ENCODE measurements around the gene LRRD1. TPM values are rescaled to one million over a fixed set of nuclear protein-coding genes. Genes with fewer than 3 reads are reported as not detected.
"Not testable (repeated sequence)": the region's sequence is repeated elsewhere in the genome, so short reads cannot be mapped to it uniquely, and the experiment has no call there.

The LRRD1 gene
- total RNA-seq, 1 donor from 2014 or later = 0.09 TPM

DNA sequence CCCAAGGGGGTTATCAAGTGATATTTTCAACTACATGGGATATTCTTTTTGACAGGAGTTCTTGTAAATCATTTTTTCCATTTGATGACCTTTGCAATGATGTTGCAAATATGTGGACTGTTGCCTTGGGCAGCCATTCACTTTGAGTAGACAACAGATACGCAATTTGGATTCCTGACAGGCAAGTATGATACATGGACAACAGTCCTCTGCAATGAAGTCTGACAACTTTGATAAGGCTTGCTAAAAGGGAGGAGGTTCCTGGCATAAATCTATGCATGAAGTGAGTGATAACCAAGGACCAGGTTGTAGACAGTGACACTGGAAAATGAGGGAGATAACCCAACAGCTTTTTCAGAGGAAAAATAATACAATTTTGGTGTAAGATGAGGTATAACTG, 17.7 kb downstream of the LRRD1 start:
- H3K4me1 Mint-ChIP-seq (ENCODE audit: low read depth) = peaks cover 4% of the 10 kb centered on the region
- no peak overlapping the region for H3K27ac Mint-ChIP-seq
- H3K9me3 Mint-ChIP-seq = no peaks in the 10 kb centered on the region
- H3K36me3 Mint-ChIP-seq (ENCODE audit: low read depth) = no peaks in the 10 kb centered on the region
- H3K4me3 Mint-ChIP-seq (ENCODE audit: low read depth) = no peak overlapping the region
- DNase-seq (ENCODE audit: low spot score) = no peak
- H3K27me3 Mint-ChIP-seq (ENCODE audit: low read depth) = peaks cover 32% of the 10 kb centered on the region
- intact Hi-C loops (cut with micrococcal nuclease) = no loop called here

- intact Hi-C loops (cut with micrococcal nuclease) = no loop called here
- H3K4me1 Mint-ChIP-seq (ENCODE audit: low read depth) = peaks cover 4% of the 10 kb centered on the region
- DNase-seq (ENCODE audit: low spot score) = no peak
- H3K27ac Mint-ChIP-seq = no peak overlapping the region
- peaks cover 29% of the 10 kb centered on the region for H3K27me3 Mint-ChIP-seq (ENCODE audit: low read depth)
- no peak overlapping the region for H3K4me3 Mint-ChIP-seq (ENCODE audit: low read depth)
- no peaks in the 10 kb centered on the region for H3K9me3 Mint-ChIP-seq
- H3K36me3 Mint-ChIP-seq (ENCODE audit: low read depth) = no peaks in the 10 kb centered on the region
These were observed 20.0 kb downstream of the LRRD1 start for GRCh38 chr7:92158660-92159575.

DNA sequence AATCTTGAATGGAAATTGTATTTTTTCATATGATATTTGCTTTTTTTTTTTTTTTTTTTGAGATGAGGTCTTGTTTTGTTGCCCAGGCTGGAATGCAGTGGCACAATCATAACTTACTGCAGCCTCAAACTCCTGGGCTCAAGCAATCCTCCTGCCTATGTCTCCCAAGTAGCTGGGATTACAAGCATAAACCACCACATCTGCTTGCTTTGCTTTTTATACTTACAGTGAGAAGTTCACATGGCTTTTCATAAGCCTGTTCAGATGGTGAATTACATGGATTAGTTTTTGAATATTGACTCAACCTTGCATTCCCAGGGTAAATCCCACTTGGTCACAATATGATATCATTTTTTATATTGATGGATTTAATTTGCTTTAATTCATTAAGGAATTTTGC, 22.0 kb downstream of the LRRD1 start:
- H3K27me3 Mint-ChIP-seq (ENCODE audit: low read depth) = peaks cover 23% of the 10 kb centered on the region
- H3K4me3 Mint-ChIP-seq (ENCODE audit: low read depth) = no peak overlapping the region
- no peak for DNase-seq (ENCODE audit: low spot score)
- intact Hi-C loops (cut with micrococcal nuclease) = no loop called here
- H3K4me1 Mint-ChIP-seq (ENCODE audit: low read depth) = peaks cover 4% of the 10 kb centered on the region
- H3K36me3 Mint-ChIP-seq (ENCODE audit: low read depth) = no peaks in the 10 kb centered on the region
- H3K9me3 Mint-ChIP-seq = no peaks in the 10 kb centered on the region
- H3K27ac Mint-ChIP-seq = no peak overlapping the region

DNA sequence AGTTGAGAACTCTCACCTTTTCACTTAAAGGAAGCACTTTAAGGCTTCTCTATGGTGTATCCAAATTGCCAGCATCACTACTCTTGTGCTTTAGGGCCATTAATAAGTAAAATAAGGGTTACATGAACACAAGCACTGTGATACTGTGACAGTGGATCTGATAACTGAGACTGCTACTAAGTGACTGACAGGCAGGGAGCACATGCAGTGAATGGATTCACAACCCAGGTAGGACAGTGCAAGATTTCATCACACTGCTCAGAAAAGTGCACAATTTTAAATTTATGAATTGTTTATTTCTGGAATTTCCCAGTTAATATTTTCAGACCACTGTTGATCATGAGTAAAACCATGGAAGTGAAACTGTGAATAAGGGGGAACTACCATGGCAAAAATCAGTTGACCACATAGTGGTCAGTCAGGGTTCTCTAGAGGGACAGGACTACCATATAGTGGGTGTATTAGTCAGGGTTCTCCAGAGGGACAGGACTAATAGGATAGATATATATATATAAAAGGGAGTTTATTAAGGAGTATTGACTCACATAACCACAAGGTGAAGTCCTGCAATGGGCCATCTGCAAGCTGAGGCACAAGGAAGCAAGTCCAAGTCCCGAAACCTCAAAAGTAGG, 23.7 kb downstream of the LRRD1 start:
- no peak for DNase-seq (ENCODE audit: low spot score)
- Mint-ChIP-seq H3K4me3 (ENCODE audit: low read depth) (no peak overlapping the region), H3K27ac (no peak overlapping the region), H3K4me1 (ENCODE audit: low read depth) (peaks cover 4% of the 10 kb centered on the region), H3K27me3 (ENCODE audit: low read depth) (peaks cover 15% of the 10 kb centered on the region), H3K9me3 (no peaks in the 10 kb centered on the region), H3K36me3 (ENCODE audit: low read depth) (no peaks in the 10 kb centered on the region)
- intact Hi-C loops (cut with micrococcal nuclease) = no loop called here

DNA sequence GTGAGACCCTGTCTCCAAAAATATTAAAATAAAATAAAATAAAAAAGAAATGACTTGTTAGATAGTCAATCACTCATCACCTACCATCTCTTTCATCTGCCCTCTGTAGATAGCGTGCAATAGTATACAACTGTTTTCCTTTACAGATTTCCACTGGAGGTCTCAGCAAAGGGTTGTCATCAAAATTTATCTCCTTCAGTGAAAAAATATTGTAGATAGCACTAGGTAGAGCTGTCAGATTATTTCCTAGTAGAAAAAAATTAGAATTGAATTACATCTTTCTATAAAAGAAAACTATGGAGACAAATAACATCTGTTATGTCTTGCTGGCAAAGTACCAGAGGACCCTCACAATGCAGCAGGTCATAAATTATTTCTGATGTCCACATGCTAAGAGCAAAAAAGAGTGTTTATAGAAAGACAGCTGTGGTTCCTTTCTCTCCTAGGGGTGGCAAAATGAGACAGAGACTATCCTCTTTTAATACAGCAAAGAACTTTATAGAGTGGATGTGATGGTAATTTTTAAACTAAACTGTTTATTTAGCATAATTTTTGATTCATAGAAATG, 28.4 kb downstream of the LRRD1 start:
- intact Hi-C loops (cut with micrococcal nuclease) = no loop called here
- DNase-seq (ENCODE audit: low spot score) = no peak
- Mint-ChIP-seq H3K27ac (no peak overlapping the region), H3K4me1 (ENCODE audit: low read depth) (no peaks in the 10 kb centered on the region), H3K27me3 (ENCODE audit: low read depth) (peaks cover 8% of the 10 kb centered on the region), H3K9me3 (no peaks in the 10 kb centered on the region), H3K4me3 (ENCODE audit: low read depth) (no peak overlapping the region), H3K36me3 (ENCODE audit: low read depth) (no peaks in the 10 kb centered on the region)

DNA sequence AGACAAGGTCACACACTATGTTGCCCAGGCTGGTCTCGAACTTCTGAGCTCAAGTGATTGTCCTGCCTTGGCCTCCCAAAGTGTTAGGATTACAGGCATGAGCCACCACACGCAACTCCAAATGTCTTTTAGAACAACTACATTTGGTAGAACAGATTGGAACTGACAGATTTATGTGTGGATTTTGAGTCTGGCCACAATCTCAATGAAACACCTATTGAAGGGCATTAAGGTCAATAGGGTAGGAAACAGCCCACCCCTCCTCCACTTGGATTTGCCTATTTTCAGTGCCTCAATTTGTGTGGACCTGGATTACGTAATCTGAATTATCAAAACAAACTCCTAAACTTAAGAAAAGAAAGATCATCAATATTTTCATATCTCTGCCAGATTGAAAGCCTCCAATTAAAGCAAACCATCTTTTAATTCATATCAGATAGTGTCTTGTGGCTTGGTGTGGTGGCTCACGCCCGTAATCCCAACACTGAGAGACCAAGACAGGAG, 29.2 kb downstream of the LRRD1 start:
- no peak for DNase-seq (ENCODE audit: low spot score)
- no peaks in the 10 kb centered on the region for H3K9me3 Mint-ChIP-seq
- H3K27ac Mint-ChIP-seq = no peak overlapping the region
- intact Hi-C loops (cut with micrococcal nuclease) = no loop called here
- no peak overlapping the region for H3K4me3 Mint-ChIP-seq (ENCODE audit: low read depth)
- no peaks in the 10 kb centered on the region for H3K36me3 Mint-ChIP-seq (ENCODE audit: low read depth)
- peaks cover 6% of the 10 kb centered on the region for H3K27me3 Mint-ChIP-seq (ENCODE audit: low read depth)
- H3K4me1 Mint-ChIP-seq (ENCODE audit: low read depth) = no peaks in the 10 kb centered on the region

GRCh38 chr7:92143192-92143880, 35.6 kb downstream of the LRRD1 start:
- H3K4me1 Mint-ChIP-seq (ENCODE audit: low read depth); H3K4me3 Mint-ChIP-seq (ENCODE audit: low read depth); H3K27ac Mint-ChIP-seq: not testable (repeated sequence)

GRCh38 chr7:92142791-92143190, 36.2 kb downstream of the LRRD1 start:
- H3K27ac Mint-ChIP-seq; H3K27me3 Mint-ChIP-seq (ENCODE audit: low read depth); H3K4me1 Mint-ChIP-seq (ENCODE audit: low read depth); DNase-seq (ENCODE audit: low spot score); H3K9me3 Mint-ChIP-seq; H3K36me3 Mint-ChIP-seq (ENCODE audit: low read depth); H3K4me3 Mint-ChIP-seq (ENCODE audit: low read depth); intact Hi-C loops (cut with micrococcal nuclease): not testable (repeated sequence)

More at GRCh38 chr7:92143192-92143880, 35.6 kb downstream of the LRRD1 start:
- H3K9me3 Mint-ChIP-seq; intact Hi-C loops (cut with micrococcal nuclease); H3K27me3 Mint-ChIP-seq (ENCODE audit: low read depth); H3K36me3 Mint-ChIP-seq (ENCODE audit: low read depth); DNase-seq (ENCODE audit: low spot score): not testable (repeated sequence)

DNA sequence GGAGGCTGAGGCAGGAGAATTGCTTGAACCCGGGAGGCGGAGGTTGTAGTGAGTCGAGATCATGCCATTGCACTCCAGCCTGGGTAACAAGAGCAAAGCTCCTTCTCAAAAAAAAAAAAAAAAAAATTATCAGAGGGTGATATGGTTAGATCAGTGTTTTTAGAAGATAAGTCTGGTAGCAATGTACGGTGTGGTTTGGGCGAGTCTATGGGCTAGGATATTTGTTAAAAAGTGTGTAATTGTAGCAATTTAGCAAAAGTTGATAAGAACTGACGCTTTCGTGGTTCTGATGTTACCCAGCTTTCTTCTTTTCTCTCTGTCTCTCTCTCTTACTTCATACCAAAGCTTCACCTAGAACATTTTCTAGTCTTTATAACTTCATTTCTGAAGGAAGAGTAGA, 37.8 kb downstream of the LRRD1 start:
- Mint-ChIP-seq H3K27me3 (ENCODE audit: low read depth) (no peaks in the 10 kb centered on the region), H3K4me1 (ENCODE audit: low read depth) (peaks cover 4% of the 10 kb centered on the region), H3K4me3 (ENCODE audit: low read depth) (no peak overlapping the region), H3K27ac (no peak overlapping the region), H3K36me3 (ENCODE audit: low read depth) (no peaks in the 10 kb centered on the region), H3K9me3 (peaks cover 6% of the 10 kb centered on the region)
- DNase-seq (ENCODE audit: low spot score) = no peak
- intact Hi-C loops (cut with micrococcal nuclease) = no loop called here

- no peak for DNase-seq (ENCODE audit: low spot score)
- Mint-ChIP-seq H3K4me3 (ENCODE audit: low read depth) (no peak overlapping the region), H3K27me3 (ENCODE audit: low read depth) (no peaks in the 10 kb centered on the region), H3K9me3 (peaks cover 6% of the 10 kb centered on the region), H3K27ac (no peak overlapping the region), H3K36me3 (ENCODE audit: low read depth) (peaks cover 10% of the 10 kb centered on the region), H3K4me1 (ENCODE audit: low read depth) (peaks cover 18% of the 10 kb centered on the region)
- intact Hi-C loops (cut with micrococcal nuclease) = no loop called here
These were observed 41.4 kb downstream of the LRRD1 start for GRCh38 chr7:92137557-92137956.

GRCh38 chr7:92135052-92135889, 43.7 kb downstream of the LRRD1 start:
- Mint-ChIP-seq H3K27ac (peak overlapping the region; percentile 99), H3K4me1 (ENCODE audit: low read depth) (peaks cover 34% of the 10 kb centered on the region), H3K4me3 (ENCODE audit: low read depth) (peak overlapping the region; percentile 99), H3K27me3 (ENCODE audit: low read depth) (no peaks in the 10 kb centered on the region), H3K36me3 (ENCODE audit: low read depth) (peaks cover 30% of the 10 kb centered on the region), H3K9me3 (peaks cover 6% of the 10 kb centered on the region)
- intact Hi-C loops (cut with micrococcal nuclease) = loop anchor here (2.0 kb wide), 2 partner anchors 44 to 194 kb away; partner anchors contain the start of genes AKAP9 and LRRD1
- no peak for DNase-seq (ENCODE audit: low spot score)

Data from activated T-helper 2 cell treated with anti-CD3 and anti-CD28 coated beads, Interferon-gamma antibody, Interleukin-2, Interleukin-4, amounts not matched to agents 10 μg/mL and 5 μg/mL and 100 μg/mL, durations not matched to agents 14 hours and 24 hours and 36 hours (primary cell).